ENCODE results near the gene ARHGAP8.

Gene ARHGAP8

DNA sequence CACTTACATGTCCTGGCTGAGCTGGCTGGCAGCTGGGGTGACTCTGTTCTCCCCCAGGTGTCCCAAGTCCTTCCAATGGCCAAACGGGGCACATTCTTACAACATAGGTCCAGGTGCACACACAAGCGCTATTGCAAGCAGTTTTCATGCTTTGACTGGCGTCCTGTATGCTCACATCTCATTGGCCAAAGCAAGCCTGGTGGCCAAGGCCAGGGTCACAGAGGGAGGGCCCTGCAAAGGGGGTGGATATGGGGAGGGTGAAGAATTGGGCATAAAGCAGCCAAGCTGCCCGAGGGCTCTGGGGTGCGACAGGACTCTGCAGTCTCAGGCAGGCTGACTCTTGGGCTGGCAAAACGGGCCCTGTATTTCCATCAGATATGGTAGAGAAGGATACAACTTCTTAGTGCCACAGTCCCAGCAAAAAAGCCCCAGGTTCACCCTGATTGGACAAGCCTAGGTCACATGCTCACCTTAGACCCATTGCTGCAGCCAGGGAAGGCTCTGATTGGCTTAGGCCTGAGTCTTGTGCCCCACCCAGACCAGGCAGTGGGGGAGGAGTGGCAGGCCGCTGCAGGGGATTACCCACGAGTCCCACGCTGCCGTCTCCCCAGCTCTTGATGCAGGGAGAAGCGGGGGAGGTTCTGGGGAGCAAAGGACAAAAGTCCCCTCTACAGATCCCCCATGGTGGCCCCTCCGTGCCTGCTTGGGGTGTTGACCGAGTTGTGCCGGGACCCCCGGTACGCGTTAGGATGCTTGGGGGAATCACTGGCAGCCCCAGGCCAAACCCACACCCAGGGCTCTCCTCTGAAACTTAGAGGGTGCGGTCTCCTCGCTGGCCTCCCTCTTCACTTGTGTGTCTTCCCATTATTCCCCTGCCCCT is 110.8 kb downstream of the ARHGAP8 start:
- DNase-seq = no peak

DNA sequence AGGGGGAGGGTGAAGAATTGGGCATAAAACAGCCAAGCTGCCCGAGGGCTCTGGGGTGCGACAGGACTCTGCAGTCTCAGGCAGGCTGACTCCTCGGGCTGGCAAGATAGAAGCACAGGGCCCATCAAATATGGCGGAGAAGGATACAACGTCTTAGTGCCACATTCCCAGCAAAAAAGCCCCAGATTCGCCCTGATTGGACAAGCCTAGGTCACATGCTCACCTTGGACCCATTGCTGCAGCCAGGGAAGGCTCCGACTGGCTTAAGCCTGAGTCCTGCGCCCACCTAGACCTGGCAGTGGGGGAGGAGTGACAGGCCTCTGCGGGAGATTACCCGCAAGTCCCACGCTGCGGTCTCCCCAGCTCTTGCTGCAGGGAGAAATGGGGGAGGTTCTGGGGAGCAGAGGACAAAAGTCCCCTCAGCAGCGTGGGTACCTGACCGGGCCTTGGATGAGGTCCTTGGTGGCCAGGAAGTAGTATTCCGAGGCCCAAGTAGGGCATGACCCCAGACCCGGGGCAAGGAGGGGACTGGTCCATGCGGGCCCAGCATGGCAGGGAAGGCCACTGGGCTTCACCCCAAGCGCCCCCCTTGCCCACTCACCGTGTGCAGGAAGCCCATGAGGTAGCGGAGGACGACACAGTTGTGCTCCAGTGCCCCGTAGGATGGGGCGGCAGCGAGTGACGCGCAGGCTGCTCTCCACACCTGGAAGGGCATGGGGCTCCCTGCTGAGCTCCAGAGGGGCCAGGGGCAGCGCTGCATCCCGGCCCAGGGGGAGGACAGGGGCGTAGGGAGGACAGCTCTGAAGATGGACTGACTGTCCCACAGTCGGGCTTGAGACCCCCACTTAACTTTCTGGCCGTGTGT is 113.0 kb downstream of the ARHGAP8 start:
- no peak for DNase-seq

DNA sequence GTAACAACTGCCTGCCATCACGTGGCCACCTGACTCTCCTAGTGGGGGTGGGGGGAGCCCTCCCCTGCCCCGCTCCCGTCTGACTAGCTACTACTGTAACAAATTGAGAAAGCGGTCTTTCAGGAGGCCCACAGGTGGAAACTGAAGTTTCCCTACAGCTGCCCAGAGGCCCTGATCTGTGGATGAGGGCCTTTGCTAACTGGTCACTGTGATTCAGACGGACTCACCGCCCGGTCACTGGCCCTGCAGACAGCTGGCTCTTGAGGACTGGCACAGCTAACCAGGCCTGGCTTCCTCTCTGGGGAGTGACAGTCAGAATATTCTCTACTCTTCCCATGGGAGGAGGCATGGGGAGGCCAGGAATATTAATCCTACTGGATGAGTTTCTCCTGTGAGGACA is 116.8 kb downstream of the ARHGAP8 start:
- DNase-seq = no peak

DNA sequence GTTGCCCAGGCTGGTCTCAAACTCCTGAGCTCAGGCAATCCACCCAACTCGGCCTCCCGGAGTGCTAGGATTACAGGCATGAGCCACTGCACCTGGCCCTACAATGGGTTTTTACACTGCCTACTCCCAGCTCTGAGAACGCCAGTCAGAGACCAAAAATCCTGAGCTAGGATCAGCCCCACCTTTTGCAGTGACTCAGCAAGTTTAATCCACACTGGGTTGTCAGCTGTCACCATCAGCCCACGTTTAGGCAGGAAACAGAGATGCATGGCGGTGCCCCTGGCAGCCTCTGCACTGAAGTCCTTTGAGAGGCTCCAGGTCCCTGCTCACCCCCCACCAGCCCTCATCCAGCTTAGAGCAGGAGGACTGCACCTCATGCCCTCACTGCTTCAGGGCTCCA is 117.6 kb downstream of the ARHGAP8 start:
- DNase-seq = no peak

DNA sequence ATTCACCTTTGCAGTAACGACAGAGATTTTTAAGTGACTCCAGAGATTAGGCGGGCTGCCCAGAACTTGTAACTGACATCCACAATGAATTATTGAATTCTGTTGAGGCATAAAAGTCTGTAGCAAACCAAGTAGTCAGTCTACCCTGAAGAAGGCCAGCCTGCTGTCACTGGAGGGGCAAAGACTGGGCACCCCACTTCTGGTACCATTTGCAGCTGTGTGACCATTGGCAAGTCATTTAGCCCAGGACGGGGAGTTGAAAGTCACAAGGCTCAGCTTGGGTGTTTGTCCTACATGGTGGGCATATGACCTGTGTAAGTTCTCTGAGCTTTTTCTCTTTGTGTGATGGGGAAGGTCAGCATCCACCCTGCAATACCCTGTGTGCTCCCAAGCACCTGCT is 119.4 kb downstream of the ARHGAP8 start:
- no peak for DNase-seq

DNA sequence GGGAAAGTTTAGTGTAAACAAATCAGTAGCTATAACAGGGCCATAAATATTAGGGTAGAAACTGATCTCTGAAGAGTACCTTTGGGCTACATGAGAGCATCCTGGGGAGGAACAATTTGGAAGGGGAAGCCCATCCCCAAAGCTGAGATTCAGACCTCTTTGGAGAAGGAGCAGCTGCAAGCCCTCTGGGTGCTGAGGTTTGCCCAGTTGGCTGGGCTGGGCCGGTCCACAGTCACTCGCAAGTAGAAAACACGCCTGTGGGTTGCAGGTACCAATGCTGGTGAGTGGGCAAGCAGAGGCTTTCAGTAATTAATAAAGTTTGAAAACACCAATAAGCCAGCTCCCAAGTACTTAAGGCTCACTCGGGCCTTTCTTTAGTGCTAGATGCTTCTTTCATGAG is 124.5 kb downstream of the ARHGAP8 start:
- no peak for DNase-seq

GRCh38 chr22:44878483-44879300 is 126.3 kb downstream of the ARHGAP8 start:
- DNase-seq = no peak

DNA sequence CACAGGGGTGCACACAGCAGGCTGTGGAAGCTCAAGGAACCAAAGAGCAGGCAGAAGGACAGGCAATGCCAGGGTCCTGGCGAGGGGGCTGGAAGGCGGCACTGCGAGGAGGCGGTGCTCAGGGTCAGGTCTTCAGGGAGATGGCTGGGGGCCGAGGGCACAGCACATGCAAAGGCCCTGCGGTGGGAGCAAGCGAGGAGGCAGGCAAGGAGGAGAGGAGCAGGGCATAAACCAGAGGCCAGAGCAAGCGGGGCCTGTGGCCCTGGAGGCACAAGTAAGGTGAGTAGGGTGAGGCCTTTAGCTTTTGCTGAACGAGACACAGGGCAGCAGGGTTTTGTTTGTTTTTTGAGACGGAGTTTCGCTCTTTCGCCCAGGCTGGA is 126.9 kb downstream of the ARHGAP8 start:
- no peak for DNase-seq

DNA sequence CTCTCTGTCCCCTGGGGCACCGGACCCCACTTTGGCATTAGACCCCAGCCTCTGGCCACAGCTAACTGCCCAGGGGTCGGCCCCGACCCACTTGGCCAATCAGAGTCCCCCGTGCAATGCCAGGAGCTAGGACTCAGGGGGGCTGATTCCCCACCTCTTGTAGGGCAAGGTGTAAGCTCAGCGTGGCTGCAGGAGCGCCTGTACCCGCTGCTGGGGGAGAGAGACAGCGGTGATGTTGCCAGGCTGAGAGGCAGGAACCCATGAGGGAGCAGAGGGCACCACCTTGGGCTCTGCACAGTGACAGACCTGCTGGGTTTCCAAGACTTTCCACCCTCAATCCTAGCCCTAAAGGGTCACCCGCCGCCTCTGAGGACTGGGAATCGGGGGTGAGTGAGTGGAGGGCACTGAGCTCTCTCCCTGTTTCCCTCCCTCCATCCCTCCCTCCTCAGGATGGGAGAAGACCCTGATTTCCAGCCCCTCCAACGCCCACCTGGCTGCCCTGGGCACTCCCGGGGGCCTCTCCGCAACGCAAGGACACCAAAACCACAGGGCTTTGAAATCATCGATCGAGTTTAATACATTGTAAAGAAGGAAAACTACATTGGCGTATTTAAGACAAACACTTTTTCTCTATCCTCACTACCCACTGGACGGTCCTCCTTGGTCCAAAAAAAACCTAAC is 128.4 kb downstream of the ARHGAP8 start:
- DNase-seq = no peak

- DNase-seq = no peak
Observed at GRCh38 chr22:44881624-44882023, 129.2 kb downstream of the ARHGAP8 start.

- DNase-seq = no peak
Observed at GRCh38 chr22:44882226-44882905, 130.0 kb downstream of the ARHGAP8 start.

- DNase-seq = no peak
Observed at GRCh38 chr22:44883011-44883421, 130.6 kb downstream of the ARHGAP8 start.

GRCh38 chr22:44884562-44884961 is 132.2 kb downstream of the ARHGAP8 start:
- no peak for DNase-seq

DNA sequence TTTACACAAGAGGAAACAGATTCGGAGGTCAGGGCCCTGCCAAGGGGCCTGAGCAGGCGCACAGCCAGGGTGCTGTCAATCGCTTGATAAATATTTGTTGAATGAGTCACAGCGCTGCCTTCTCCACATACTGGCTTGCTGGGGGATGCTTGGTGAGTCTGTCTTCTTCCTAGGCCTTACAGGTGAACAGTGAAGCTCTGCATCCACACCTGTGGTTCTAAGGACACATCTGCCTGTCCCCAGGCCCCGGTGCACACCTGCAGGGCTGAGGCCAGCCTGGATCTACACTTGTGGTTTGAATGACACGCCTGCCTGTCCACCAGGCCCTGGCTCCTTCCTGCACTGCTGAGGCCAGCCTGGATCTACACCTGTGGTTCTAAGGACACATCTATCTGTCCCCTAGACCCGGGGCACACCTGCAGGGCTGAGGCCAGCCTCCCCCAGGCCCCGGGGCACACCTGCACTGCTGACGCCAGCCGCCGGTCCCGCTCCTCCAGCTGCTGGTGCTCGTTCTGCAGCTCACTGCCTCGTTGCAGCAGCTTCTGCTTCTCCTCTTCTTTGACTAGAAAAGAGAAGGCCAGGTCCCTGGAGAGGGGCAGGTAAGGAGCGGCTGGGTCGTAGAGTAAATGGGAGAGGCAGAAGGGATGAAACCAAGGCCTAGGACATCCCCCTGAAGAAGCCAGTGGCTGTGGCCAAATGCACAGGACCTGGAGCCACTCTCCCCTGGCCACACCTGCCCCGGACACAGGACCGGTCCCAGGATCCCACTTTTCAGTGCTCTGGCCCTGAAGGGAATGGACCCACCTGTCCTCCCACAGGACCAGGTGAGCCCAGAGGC is 132.8 kb downstream of the ARHGAP8 start:
- no peak for DNase-seq

GRCh38 chr22:44885806-44886360 is 133.5 kb downstream of the ARHGAP8 start:
- no peak for DNase-seq

GRCh38 chr22:44887941-44888366 is 135.6 kb downstream of the ARHGAP8 start:
- DNase-seq = no peak

DNA sequence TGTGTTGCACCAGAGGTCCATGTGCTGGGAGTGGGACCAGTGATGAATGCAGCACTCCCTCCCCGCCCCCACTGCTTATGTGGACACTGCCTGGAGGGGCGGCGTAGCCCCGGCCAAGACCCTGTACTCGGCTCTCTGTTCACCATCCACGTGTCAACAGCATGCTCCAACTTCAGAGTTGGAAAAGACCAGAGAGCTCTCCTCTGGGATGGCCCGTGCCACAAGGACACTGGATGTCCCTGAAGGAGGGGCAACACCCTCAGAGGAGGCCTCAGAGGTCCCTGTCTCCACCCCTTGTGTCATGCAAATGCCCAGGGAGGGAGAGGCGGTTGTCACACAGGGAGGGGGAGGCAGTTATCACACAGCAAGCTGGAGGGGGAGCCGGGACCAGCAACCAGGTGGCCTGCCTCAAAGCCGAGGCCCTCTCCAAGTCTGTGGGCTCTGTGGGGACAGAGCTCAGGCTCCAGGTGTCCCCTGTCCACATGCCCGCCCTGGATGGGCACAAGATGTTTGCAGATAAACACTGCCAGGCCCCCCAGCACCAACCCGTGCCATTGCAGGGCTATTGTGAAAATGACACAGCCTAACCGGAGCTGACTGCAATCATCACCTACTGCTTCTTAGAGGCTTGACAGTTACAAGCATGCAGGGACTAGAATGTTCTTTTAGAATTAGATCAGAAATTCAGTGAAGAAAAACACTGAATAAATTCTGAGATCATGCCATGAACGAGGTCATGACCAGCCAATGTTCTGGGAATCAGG is 136.3 kb downstream of the ARHGAP8 start:
- no peak for DNase-seq

- DNase-seq = no peak
Observed at GRCh38 chr22:44889255-44889878, 137.0 kb downstream of the ARHGAP8 start.

Data from NCI-H1092 treated with DMSO at 0.1 percent for 48 hours (cell line).